Posterior cingulate gyrus (tissue), 11 donors: ENCODE measurements around the gene ZC3H12A.
A peak's percentile ranks its signal among the peaks of the same experiment; 100 is the strongest.

Experiments
- DNase-seq, 10 donors: peaks; one replicate each; pipeline versions ENCODE4 v3.0.0 to v3.0.0-alpha.2; 2020 to 2021; ENCODE audit warnings: mixed read lengths in 3 of 10
- intact Hi-C: fragments of 100-400 bp; cut with DNase I; formaldehyde crosslinking; loops from one replicate; pipeline ENCODE4 v1.15.1; 2023

Gene ZC3H12A

GRCh38 chr1:37476460-37477197, 2.2 kb downstream of the ZC3H12A start:
- intact Hi-C loops: no loop called here
- DNase-seq: peak in 1 of 10 donors; percentile 78

GRCh38 chr1:37477198-37477931, 3.0 kb downstream of the ZC3H12A start:
- DNase-seq: peak in 1 of 10 donors; percentile 80
- intact Hi-C loops: no loop called here

GRCh38 chr1:37477946-37478345, 3.6 kb downstream of the ZC3H12A start:
- no peak for DNase-seq
- intact Hi-C loops: no loop called here

- intact Hi-C loops: no loop called here
- no peak for DNase-seq
These were observed 4.1 kb downstream of the ZC3H12A start for GRCh38 chr1:37478451-37478881.

GRCh38 chr1:37478890-37479254, 4.5 kb downstream of the ZC3H12A start:
- DNase-seq: no peak
- intact Hi-C loops: no loop called here

- DNase-seq: peak in 4 of 10 donors; percentile 58 to 93 (median 84)
These were observed 5.1 kb downstream of the ZC3H12A start for GRCh38 chr1:37479255-37480124.

GRCh38 chr1:37480125-37480466, 5.7 kb downstream of the ZC3H12A start:
- DNase-seq: no peak

More at GRCh38 chr1:37479255-37480124, 5.1 kb downstream of the ZC3H12A start:
- intact Hi-C loops: no loop called here

GRCh38 chr1:37480581-37481288, 6.4 kb downstream of the ZC3H12A start:
- DNase-seq: no peak
- intact Hi-C loops: no loop called here

More at GRCh38 chr1:37480125-37480466, 5.7 kb downstream of the ZC3H12A start:
- intact Hi-C loops: no loop called here

- DNase-seq: no peak
- intact Hi-C loops: no loop called here
These were observed 7.1 kb downstream of the ZC3H12A start for GRCh38 chr1:37481289-37482003.

GRCh38 chr1:37482004-37482785, 7.8 kb downstream of the ZC3H12A start:
- no peak for DNase-seq
- intact Hi-C loops: no loop called here

- intact Hi-C loops: no loop called here
These were observed 8.7 kb downstream of the ZC3H12A start for GRCh38 chr1:37482796-37483744.

GRCh38 chr1:37483785-37484184, 9.4 kb downstream of the ZC3H12A start:
- intact Hi-C loops: no loop called here

More at GRCh38 chr1:37482796-37483744, 8.7 kb downstream of the ZC3H12A start:
- no peak for DNase-seq

GRCh38 chr1:37484325-37485051, 10.1 kb downstream of the ZC3H12A start:
- no peak for DNase-seq
- intact Hi-C loops: no loop called here

More at GRCh38 chr1:37483785-37484184, 9.4 kb downstream of the ZC3H12A start:
- no peak for DNase-seq

- no peak for DNase-seq
- intact Hi-C loops: no loop called here
These were observed 11.7 kb downstream of the ZC3H12A start for GRCh38 chr1:37485902-37486679.

GRCh38 chr1:37486680-37487618, 12.6 kb downstream of the ZC3H12A start:
- intact Hi-C loops: loop anchor here (1.0 kb wide), 1 partner anchor 32 kb away; no protein-coding TSS in a partner anchor
- peak; percentile 49 to 95 (median 76) for DNase-seq
